ENCODE results near the gene POLE.

DNA sequence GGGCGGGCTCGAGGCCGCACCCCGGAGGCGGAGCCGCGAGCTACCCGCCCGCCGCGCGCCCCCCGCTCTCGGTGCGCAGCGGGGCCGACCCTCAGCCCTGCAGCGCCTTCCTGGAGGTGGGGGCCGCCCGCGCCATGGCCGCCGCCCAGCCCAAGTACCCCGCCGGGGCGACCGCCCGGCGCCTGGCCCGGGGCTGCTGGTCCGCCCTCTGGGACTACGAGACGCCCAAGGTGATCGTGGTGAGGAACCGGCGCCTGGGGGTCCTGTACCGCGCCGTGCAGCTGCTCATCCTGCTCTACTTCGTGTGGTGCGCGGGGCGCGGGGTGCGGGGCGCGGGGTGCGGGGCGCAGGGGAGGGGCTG lies 68.5 kb downstream of the POLE start, which contains the start of gene P2RX2:
- no peak for TF ChIP-seq EZH2 (IDR thresholded peaks at IDR 0.05; ENCODE audit: insufficient read depth, poor library complexity, severe bottlenecking)
- TF ChIP-seq EZH2phosphoT487 (IDR thresholded peaks at IDR 0.05; ENCODE audit: insufficient read depth, low read depth), result no peak
